Endometrial microvascular endothelial cells (primary cell): Measurements from ENCODE around the gene SPO11. TPM values are rescaled to one million over a fixed set of nuclear protein-coding genes. Genes with fewer than 3 reads are reported as not detected.

Experiments used
- in situ Hi-C: cut with HindIII; loops from 2 replicates; pipeline ENCODE4 v1.10.0; 2017; ENCODE audit warnings: low sequenced_read_pairs, low pct_unique_long_range_greater_than_20kb; ENCODE audit errors: inconsistent ontology term
- total RNA-seq: library from RNA; depleted of rRNA; stranded (reverse); fragments of >200 nt; gene quantifications from one replicate; pipeline ENCODE4 v1.2.3, GENCODE V29; 2015; ENCODE audit errors: inconsistent ontology term

Gene SPO11
- total RNA-seq, 1 donor from 2014 or later, result not detected

DNA sequence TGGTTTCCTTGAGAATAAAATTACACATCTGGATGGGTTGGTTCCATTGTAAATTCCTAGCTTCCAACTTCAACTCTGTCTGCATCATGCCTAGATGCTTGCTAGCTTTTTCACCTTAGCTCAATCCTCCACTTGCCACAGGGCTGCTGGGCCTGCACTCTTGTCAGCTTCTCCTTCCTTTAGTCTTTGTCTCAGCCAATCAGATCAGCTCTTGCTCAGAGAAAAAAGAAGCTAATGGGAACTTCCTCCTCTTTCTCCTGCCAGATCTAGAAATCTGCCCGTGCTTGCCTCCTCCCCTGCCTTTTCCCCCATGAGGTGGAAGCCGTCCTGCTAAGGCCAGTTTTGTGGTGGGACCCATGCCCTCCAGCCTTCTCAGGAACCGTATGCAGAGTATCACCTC lies 40.0 kb downstream of the SPO11 start:
- in situ Hi-C loops, result no loop called here

- in situ Hi-C loops, result loop anchor here (10.0 kb wide), 1 partner anchor 124 kb away; no protein-coding TSS in a partner anchor
Observed at GRCh38 chr20:57370316-57370715, 40.7 kb downstream of the SPO11 start.

DNA sequence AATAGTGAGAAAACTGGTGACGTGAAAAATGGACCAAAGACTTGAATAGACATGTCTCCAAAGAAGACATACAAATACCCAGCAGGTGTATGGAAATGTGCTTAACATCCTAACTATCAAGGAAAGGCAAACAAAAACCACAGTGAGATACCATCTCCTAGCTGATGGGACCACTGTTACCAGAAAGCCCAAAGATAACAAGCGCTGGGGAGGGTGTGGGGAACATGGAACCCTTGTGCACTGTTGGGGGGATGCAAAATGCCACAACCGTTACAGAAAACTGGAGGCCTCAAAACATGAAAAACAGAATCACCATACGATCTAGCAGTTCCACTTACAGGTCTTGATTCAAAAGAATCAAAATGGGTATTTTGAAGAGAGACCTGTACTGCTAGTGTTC lies 41.8 kb downstream of the SPO11 start:
- in situ Hi-C loops, result loop anchor here (10.0 kb wide), 1 partner anchor 123 kb away; no protein-coding TSS in a partner anchor

GRCh38 chr20:57372157-57372556 lies 42.6 kb downstream of the SPO11 start:
- in situ Hi-C loops, result loop anchor here (10.0 kb wide), 1 partner anchor 123 kb away; no protein-coding TSS in a partner anchor

GRCh38 chr20:57372581-57373350 lies 43.2 kb downstream of the SPO11 start:
- in situ Hi-C loops, result loop anchor here (10.0 kb wide), 1 partner anchor 122 kb away; no protein-coding TSS in a partner anchor

DNA sequence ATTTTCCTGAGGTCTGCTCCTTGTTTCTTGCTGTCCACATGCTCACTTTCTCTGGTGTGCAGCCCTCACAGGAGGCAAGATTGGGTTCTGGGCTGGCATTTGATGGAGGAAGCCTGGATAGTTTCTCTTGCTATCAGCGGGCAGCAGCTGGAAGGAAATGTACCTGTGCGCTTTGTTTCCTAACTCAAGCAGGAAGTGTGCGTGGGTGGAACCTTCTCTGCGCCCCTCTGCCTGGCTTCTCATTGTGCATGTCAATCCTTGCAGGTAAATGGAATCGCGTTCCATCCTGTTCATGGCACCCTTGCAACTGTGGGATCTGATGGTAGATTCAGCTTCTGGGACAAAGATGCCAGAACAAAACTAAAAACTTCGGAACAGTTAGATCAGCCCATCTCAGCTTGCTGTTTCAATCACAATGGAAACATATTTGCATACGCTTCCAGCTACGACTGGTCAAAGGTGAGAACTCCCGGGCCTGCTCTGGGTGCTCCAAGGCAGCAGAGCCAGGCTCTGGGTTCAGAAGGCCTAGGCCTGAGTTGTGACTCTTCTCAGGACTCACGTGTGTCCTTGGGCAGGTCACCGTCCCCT lies 44.8 kb downstream of the SPO11 start:
- in situ Hi-C loops, result loop anchor here (10.0 kb wide), 1 partner anchor 120 kb away; no protein-coding TSS in a partner anchor

GRCh38 chr20:57374931-57375651 lies 45.5 kb downstream of the SPO11 start:
- in situ Hi-C loops, result loop anchor here (10.0 kb wide), 1 partner anchor 120 kb away; no protein-coding TSS in a partner anchor

- in situ Hi-C loops, result loop anchor here (10.0 kb wide), 1 partner anchor 119 kb away; no protein-coding TSS in a partner anchor
Observed at GRCh38 chr20:57375652-57376230, 46.1 kb downstream of the SPO11 start.

- in situ Hi-C loops, result loop anchor here (10.0 kb wide), 1 partner anchor 117 kb away; no protein-coding TSS in a partner anchor
Observed at GRCh38 chr20:57377350-57377749, 47.7 kb downstream of the SPO11 start.

GRCh38 chr20:57378107-57378506 lies 48.5 kb downstream of the SPO11 start:
- in situ Hi-C loops, result loop anchor here (10.0 kb wide), 1 partner anchor 117 kb away; no protein-coding TSS in a partner anchor

GRCh38 chr20:57378646-57379262 lies 49.2 kb downstream of the SPO11 start:
- in situ Hi-C loops, result loop anchor here (10.0 kb wide), 1 partner anchor 116 kb away; no protein-coding TSS in a partner anchor

- in situ Hi-C loops, result loop anchor here (10.0 kb wide), 1 partner anchor 116 kb away; no protein-coding TSS in a partner anchor
Observed at GRCh38 chr20:57379263-57379647, 49.7 kb downstream of the SPO11 start.

DNA sequence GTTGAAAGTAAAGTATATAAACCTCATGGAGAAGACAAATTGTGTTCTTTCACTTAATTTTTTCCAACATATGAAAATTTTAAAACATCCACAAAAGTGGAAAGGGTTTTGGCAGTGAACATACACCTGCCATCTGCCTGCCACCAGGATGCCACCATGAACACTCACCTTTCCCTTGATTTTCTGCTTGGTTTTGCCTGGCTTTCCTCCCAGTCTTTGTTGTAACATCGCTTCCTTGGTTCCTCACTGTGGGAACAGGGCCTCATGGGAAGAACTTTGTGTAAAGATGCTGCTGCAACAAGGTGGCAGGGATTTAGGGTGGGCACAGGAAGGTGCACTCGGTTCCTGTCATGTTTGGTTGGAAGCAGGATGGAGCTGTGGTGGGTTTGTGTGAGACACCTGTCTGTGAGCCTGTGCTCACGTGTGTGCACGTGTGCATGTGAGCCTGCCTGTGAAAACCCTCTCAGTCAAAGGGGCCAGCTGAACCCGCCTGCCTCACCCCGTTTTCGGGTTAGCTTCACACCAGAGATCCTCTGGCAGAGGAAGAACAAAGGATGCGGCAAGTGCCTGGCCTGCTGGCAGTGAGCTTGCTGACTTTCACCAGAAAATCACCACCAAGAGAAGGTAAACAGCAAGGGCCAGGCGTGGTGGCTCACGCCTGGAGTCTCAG lies 50.6 kb downstream of the SPO11 start:
- in situ Hi-C loops, result no loop called here

DNA sequence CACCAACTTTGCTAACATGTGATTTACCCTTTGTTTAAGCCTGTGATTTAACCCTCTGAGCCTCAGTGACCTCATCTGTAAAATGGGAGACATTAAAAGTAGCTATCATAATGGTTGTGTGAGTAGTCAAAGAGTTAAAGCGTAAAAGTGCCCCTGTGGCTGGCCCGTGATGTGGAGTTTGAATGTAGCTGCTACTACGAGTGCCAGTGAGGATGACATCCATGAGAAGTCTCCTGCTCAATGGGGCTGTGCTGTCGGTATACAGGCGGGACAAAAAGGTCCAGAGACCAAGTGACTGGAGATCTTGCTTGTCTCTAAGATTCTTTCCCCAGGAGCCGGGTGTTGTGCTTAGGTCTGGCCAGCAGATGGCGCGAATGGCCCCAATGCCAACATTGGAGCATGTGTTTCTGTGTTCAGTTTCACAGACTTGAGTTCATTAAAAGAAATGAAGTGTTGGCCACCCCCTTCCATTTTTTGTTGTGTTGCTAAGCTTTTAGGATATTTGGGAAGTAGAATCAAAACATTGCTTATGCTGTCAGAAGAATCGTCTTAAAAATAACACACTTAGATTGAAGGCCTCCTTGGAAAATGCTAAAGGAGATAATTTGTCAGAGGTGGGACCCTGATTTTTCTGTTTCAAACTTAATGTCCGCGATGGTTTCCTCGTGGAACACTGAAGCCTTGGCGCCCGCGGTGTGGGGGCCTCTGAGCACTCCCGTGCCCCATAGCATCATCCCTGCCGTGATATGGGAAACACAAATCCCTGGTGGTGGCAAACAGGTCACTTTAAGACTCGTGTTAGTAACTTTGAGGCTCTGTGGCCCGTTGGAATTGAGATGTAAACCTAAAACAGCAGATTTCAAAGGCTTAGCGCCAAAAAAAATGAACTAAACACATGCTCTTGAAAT lies 52.2 kb downstream of the SPO11 start:
- in situ Hi-C loops, result no loop called here

DNA sequence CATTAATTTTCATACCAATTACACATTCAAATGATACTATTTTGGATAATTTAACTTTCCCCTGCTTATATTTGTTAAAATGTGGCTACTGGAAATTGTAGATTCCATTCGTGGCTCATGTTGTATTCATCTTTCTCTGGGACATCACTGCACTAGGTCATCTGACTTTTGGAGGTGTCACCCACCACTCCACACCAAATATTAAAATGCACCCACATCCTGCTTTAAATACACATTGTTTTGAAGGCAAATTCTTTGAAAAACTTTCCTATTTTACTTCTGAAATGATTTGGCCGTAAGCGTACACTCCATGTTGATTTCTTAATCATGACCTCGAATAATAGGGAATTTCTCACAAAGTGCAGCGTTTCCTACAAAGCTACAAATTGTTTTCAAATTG lies 52.9 kb downstream of the SPO11 start:
- in situ Hi-C loops, result no loop called here

- in situ Hi-C loops, result no loop called here
Observed at GRCh38 chr20:57383447-57384347, 54.1 kb downstream of the SPO11 start.
